HG03060 (cell line): ENCODE measurements around the gene SYNDIG1.

Experiments used
- ATAC-seq: cut with Tn5 transposase; IDR thresholded peaks from one replicate; pipeline ENCODE4 v1.9.1; 2021; ENCODE audit warnings: low read depth, moderate number of reproducible peaks; ENCODE audit not compliant: unreplicated experiment

Gene SYNDIG1

DNA sequence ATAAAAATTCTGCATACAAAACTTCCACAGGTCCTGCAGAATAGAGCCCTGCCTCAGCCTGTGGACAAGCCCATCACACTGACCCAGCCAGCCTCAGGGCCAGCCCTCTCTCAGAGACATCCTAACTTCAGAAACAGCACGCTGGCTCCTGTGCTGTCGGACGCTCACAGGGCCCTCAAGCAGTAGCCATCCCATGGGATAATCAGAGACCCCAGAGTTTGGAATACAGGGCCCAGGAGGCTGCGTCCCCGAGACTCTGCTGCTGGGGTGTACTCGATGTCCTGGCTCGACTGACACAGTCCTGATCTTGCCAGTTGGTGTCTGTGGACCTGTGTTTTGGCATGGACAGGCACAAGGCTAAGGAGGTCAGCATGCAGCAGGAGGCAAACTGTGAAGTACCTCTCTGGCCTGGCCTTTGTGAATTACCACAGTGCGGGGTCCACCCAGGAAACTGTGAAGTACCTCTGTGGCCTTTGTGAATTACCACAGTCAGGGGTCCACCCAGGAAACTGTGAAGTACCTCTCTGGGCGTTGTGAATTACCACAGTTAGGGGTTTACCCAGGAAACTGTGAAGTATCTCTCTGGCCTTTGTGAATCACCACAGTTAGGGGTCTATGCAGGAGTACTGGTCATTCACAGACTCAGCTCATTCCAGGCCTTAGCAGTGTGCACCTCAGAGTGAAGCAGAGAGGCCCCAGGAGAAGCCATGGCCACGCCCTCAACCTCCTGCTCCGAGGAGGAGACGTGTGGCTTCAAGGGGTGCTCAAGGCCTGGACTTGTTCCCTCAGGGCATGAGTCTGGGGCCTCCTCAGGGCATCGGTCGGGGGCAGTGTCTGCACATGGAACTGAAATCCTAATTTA, 212.4 kb downstream of the SYNDIG1 start:
- ATAC-seq: no peak

DNA sequence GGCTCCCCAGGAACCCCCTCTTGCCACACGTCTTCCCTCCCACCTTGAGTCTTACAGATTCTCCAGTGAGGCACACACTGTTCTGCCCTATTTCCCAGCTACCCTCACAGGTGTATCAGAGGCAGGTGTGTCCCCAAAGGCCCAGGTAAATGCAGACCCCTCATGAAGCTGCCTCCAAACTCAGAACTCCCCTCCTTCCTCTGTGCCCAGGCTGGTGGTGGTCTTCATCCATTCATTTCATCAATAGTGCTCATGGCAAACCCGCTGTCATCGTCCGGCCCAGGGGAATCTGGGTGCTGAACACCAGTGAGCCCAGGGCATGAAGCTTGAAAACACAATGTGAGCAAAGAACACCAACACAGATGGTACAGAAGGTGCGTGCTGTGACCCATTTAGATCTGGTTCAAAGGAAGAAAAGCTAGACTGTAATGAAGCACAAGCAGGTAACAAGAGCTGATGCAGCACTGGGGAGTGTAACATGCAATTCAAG, 213.1 kb downstream of the SYNDIG1 start:
- ATAC-seq: no peak

DNA sequence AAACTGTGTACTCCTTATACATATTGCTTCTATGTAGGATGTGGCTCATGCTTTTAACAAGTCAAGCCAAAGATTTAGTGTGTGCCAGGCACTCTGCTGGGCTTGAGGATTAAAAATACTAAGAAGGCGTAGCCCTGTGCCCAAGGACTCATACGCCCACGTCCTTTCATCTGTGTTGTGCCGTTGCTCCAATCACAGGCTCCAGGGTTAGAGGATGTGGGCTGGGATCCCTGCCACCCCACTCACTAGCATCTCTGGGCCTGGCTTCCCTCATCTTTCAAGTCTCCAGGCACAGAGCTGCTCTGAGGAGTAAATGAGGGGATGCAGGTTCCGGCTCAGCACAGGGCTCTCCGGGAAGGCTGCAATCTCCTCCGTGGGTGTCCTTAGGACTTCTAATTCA, 214.2 kb downstream of the SYNDIG1 start:
- ATAC-seq: no peak

DNA sequence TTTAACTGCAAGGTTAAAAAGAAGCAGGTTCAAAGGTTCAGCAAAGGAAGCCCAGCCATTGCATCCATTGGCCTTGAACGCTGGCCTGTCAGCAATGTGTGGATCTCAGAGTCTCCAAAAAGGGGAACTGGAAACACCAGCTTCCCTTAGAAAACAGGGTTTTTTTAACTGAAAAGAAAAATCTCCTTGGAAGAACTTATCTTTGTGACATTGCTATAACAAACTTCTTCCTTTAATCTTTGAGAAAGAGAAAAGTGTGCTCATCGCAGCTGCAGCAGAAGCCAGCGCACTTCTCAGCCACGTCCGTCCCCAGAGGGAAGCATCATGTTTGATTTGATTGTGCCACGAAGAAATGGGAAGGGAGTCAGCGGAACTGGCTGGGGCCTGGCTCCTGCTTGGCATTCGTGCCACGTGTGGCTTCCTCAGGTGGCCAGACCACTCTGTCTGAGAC, 215.0 kb downstream of the SYNDIG1 start:
- ATAC-seq: no peak

DNA sequence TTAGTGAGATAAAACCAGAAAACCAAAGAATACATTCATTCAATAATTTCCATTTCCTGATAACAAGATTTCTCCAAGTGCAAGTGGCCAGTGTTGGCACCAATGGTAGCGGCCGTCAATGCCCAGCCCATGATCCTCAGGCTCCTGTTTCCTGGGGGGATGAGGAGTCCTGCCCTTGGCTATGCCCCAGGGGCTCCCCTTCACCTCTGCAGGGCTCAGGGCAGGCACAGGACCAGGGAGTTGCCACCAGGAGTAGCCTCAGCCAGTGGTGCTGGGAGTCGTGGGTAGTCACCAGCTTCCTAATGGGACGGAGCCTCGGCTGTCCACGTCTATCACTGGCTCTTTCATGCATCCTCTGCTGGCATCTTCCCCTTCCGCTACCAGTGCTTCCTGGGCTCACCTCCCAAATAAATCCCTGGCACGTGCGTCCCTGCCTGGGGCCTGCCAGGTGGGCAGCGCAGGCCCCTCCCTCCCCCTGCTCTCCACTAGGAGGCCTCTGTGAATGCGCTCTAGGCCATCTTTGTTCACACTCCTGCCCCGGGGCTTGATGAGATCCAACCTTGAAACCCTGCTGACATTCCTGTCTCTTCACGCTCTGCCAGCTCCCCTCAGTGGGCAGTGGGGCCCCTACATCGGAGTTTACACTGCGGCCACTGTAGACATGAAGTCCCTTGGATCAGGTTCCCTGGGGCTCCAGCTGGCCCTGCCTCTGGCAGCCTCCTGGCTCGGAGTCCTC, 215.7 kb downstream of the SYNDIG1 start:
- no peak for ATAC-seq

DNA sequence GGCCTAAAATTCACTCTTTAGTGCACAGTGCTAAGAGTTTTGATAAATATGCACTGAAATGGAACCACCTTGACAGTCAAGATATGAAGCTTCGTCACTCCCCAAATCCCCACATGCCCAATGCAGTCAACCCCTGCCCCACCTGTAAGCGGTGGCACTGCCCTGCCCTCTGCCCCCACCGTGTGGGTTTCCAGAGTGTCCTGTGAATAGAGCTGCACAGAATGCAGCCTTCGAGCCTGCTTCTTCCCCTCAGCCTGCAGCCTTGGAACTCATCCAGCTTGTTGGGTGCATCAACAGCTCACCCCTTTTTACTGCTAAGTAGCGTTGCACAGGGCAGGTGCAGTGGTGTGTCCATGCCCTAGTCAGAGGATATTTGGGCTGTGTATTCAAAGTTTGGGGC, 216.3 kb downstream of the SYNDIG1 start:
- no peak for ATAC-seq

DNA sequence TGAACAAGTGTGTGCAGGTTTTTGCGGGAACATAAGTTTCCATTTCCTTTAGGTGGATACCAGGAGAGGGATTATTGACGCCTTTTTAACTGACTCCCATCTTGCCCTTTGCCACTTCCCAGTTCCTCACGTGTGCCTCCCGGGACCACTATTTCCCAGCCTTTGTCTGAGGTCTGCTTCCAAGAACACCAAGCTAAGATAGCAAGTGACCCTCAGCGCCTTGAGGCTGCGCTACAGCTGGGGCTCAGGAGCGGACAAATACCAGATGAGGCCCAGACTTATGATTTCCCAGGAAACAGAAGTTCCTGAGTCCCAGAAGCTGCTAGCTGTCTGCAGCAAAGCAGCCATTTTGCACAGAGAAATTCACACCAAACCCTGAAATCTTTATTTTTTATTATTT, 216.7 kb downstream of the SYNDIG1 start:
- no peak for ATAC-seq

DNA sequence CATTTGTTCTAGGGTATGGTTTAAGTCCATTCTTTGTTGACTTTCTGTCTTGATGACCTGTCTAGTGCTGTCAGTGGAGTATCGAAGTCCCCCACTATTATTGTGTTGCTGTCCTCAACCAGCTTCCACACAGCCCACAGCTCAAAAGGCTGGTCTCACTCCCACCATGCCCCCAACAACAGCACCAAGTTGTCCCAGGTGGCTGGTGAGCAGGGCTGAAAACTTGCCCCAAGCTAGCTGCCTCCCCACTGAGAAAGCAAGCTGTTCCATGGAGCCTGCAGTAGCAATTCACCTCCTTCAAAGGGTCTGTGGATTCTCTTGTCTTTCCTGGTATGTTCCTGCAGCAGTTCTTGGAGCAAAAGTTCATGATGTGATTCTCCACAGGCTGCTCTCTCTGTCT, 221.0 kb downstream of the SYNDIG1 start:
- ATAC-seq: no peak

DNA sequence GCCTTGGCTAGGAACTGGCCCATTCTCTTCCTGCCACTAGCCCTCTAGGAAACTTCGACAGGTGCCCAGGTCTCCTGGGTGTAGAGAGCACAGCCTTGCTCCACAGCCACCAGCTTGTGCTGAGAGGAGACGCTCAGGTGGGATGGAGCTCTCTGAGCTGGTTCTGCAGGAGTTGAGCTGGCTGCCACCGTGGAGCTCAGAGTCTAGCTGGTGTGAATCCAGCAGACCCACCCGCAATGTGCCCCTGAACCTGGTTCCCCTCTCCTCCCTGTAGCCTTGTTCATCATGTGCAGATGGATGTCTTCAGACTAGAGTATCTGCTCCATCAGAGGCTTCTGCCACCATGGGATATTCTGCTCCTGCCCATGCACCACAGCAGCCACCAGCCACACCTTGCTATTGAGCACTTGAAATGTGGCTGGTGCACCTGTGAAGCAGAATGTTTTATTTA, 222.5 kb downstream of the SYNDIG1 start:
- ATAC-seq: no peak

DNA sequence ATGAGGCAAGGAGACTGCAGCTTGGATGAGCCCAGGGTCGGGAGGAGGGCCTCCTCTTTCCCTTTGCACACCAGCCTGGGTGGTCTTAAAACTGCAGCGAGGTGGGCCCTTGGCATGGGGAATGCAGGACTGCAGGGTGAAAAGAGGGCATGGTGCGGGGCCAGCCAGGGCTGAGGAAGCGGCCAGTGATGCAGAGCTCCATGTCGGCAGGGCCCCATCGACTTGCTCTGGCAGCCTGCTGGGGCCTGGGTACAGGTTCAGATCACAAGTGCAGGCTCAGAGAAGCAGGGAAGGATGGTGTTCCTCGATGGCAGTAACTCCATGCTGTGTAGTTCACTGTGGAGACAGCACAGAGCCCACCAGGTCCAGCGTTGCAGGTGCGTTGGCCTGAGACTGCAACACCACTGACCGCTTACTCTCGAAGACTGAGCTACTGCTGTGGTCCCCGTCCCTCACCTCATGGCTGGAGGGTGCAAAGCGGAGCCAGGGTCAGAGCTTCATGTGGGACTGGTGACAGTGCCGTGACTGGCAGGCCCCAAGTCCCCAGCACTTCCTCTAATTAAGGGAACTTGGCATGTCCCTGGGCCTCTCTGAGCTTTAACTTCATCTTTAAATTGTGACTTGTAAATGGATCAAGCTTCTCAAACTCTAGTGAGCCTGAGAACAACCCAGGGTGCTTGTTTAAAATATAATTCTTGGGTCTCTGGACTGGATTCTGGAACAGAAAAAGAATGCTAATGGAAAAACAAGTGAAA, 223.2 kb downstream of the SYNDIG1 start:
- no peak for ATAC-seq

DNA sequence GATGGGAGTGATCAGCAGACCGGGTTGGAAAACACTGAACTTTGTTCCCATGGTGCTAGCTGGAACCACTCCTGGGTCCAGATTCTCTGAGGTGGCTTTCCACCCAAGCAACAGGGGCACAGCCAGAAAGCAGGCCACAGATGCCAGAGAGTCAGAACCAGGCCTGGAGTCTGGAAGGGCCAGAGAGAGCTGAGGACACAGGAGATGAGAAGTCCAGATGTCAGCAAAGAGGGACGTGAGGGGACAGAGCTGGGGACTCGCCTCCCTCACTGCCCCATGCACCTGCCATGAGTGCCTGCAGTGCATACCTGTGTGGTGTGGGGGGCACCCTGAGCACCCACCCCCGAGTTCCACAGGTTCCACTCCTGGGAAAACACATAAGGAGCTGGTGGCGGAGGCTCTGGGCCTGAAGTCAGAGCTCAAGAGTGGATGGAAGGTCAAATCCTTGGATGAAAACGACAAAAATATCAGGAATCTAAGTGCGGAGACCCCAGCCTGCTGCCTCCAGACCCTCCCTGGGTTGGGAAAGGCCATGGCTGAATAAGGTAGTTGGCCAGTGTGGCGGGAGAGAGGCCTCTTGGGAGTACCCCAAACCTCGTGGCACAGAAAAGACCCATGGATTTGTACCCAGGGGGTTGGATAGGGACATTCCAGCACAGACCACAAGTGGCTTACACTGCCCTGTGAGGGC, 224.2 kb downstream of the SYNDIG1 start:
- no peak for ATAC-seq

DNA sequence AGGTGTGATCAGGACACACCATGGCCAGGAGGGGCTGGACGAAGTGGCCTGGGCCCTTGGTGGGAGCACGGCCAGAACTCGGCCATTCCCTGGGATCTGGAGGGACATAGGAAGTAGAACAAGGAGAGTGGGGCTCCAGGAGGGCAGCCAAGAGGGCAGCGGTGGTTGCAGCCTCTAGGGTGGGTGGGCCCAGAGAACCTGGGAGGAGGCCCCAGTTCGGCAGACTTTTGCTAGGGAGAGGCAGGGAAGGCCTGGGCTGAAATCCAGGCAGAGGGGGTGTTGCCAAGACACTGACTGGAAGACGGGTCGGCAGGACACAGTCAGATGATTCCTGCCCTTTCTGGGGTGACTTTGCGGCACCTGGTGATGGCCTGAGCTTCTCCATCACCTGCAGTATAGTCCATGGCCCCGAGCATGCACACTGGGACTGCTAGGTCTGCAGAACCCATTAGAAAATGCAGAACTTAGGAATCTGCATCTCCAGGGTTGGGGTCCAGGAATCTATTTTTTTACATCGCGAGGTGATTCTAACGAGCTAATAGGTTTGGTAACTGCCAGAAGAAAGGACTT, 224.8 kb downstream of the SYNDIG1 start:
- no peak for ATAC-seq

DNA sequence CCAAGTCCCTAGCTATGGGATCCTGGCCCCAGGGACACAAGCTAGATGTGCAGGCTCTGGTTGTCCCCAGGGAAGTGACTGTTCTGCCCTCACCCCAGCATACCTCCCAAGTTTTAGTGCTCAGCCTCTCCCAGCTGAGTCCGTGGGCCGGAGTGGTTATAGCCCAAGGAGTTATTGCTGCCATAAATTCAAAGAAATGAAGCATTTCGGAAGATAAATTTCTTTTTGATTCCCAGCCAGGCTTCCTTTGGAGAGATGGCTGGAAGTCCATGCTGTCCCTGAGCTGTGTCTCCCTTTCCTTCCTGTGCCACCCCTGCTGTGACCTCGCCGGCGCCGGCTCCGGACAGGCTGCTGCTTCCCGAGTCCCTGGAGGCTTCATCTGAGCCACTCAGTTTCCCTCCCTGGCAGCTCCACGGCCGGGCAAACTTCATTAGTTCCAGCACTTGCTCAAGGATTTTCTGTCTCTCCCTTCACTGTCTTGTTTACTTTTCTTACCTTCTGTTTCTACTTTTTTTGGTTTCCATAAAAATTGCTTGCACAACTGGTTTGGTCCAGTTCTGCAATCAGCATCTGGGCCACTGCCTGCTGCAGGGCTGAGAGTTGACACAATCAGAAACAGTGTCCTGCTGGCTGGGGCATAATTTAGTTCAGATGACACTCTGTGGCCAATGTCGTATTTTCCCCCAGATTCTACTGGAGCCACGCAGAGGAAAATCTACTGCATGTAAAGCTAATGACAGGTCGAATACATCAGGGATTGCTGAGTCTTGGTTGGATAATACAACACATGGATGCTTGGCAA, 225.5 kb downstream of the SYNDIG1 start:
- no peak for ATAC-seq

DNA sequence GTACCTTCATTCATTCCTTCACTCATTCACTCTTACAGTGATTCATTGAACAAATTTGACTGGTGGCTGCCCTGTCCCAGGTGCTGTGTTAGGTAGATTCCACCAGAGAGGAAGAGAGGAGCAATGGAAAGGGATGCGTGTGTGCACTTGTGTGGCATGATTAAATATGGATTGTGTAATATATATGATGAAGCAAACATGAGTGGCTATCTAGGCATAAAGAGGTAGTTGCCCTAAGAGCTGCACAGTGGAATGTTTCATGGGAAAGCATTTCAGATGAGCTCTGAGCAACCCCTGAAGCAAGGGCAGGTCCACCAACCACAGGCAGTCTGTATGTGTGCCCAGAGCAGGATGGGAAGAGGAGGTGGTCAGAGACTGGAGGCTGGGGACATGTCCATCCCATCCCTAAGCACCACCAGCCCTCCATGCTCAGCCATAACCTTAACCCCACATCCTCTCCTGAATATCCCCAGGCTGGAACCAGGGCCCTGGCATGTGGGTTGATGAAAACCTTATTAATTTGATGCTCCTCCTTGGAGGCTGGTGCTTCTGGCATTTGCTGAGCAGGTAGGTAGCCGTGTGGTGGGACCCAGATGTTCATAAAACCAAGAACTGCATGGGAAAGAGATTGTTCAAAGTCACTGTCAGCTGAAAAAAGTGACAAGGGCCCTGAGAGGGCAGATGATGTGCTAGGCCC, 226.2 kb downstream of the SYNDIG1 start:
- ATAC-seq: no peak

DNA sequence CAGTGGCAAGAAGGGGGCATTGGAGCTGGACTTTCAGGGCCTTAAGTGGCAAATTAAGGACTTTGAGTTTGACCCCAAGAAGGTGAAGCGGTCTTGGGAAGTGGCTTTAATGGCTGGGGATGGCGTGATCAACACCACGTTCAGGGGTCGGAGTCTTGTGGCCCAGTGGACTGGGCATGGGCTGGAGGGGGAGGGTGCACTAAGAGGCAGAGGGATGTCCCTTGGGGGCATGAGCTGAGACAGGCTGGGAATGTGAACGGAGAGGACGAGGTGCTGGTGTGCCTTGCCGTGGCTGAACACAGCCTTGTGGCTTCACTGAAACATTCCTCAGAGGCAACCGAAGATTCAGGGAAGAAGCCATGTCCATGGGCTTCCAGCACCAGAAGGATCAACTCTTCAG, 227.0 kb downstream of the SYNDIG1 start:
- ATAC-seq: no peak

DNA sequence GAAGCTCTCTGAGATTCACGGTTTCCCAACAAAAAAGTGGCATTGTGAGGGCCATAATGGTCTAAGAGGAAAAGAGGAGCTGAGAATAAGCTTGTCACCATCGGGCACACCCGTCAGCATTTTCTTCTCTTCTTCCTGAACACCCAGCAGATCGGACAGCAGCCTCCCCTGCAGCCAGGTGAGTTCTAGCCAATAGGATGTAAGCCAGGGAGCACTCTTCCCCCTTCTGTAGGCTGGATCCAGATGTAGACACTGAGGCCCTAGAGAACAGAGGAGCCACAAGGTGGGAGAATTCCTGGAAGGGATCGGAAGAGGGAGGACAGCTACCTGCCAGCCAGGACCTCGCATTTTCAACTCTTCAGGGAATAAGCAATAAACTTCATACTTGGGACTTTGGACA, 228.0 kb downstream of the SYNDIG1 start:
- no peak for ATAC-seq

DNA sequence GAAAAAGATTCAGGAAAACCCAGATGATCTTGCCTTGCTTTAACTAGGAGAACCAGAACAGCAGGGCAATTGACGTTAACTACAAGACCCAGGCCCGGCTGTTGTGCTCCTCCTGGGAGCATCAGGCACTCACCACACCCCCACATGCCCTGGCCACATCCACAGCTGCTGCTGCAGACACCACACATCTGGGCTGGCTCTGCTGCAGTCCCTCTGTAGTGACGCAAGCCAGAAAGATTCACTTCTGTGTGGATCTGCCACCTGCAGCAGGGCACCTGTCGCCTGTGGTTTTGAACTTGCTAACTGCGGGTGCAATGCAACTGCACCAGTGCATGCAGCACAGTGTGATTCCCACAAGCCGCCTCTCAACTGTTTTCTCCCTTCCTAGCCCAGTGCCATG, 228.8 kb downstream of the SYNDIG1 start:
- no peak for ATAC-seq

DNA sequence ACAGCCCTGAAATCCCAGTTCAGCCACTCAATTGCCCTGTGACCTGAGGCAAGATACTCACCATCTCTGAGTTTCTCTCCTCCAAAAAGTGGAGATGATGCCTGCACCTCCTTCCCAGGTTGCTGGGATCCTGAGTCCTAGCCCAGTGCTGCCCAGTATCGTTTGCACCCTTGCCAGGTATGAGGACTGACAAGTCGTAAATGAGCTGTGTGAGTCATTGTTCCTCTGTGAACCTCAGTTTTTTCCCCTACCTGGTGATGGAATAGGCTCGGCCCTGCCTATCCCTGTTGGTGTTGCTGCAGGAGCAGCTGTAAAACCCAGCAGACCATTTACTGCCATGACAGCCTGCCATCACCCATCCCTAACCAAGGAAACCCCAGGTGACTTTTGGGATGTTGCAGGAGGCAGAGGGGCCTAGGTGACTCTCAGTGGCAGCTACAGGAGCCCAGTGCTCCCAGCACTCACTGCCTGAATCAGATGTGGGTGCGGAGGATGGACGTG, 229.3 kb downstream of the SYNDIG1 start:
- no peak for ATAC-seq
